NB4 (cell line): ENCODE measurements around the gene C2CD3.

ENCODE experiments used
- DNase-seq: peaks from one replicate; pipeline ENCODE4 v3.0.0; 2010; ENCODE audit warnings: low read depth
- H3K4me3 ChIP-seq: one replicate; pipeline ENCODE4 v1.5.1; 2011; ENCODE audit warnings: mild to moderate bottlenecking, low read depth, low read length, moderate library complexity
- CTCF ChIP-seq: IDR thresholded peaks from one replicate; pipeline ENCODE4 v1.5.1; 2012; ENCODE audit warnings: low read depth, low read length
- MAX ChIP-seq: IDR thresholded peaks from 2 replicates; pipeline ENCODE4 v1.6.1; 2011; ENCODE audit warnings: low read depth, low read length
- MYC ChIP-seq: IDR thresholded peaks from 2 replicates; pipeline ENCODE4 v1.6.1; 2011; ENCODE audit warnings: low read depth, low read length
- POLR2A ChIP-seq: IDR thresholded peaks from 2 replicates; pipeline ENCODE4 v1.6.1; 2011; ENCODE audit warnings: mild to moderate bottlenecking; ENCODE audit not compliant: insufficient read length; ENCODE audit errors: extremely low read depth

C2CD3 gene

DNA sequence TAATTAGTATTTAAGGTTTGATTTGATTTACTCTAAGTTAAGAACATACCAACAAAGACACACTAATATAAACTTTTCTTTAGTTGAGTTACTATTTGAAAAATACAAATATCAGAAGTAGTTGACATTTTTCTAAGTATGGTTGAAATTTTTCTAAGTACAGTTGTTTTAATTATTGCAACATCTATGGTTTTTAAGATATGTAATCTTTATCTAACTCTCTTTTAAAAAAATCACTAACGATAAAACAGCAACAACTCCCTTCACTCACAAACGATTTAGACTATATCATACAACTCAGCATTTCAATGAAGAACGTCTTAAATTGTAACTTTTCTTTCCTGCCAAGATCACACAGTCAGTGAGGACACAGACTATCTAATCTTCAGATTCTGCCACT lies 2.0 kb downstream of the C2CD3 start:
- TF ChIP-seq MYC: no peak
- TF ChIP-seq POLR2A: no peak
- no peak for TF ChIP-seq MAX
- H3K4me3 ChIP-seq: peak overlapping the region; percentile 85
- no peak for DNase-seq

DNA sequence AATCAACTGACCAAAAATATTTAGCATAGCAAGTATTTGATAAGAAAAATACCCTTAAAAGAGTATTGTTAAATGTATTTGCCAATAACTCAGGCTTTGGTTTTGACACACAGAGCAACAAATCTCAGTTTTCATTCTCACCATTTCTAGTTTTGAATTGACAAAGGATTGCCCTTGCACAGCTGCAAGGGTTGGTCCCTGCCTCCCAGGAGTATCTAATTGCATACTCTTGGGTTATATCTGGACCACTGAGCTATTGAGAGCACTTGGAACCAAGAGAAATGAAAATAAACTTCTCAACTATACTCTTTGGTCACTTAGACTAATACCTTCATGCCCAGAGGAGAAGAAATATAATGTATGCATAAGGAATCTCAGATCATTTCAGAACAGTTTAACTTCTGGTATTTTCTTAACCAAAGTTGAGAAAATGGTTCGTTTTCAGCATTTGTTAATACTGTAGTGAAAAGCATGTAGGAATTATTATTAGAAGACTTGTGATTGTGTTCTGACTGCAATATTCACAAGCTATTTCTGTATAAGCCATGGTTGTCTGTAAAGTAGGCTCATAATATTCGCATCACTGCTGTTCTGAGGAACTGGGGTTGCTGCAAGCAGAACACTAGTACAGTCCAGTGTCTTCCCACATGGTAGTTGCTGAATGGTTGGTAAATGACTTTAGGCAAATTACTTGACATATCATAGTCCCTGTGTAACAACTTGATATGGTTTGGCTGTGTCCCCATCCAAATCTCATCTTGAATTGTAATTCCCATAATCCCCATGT lies 7.9 kb downstream of the C2CD3 start:
- no peak for TF ChIP-seq POLR2A
- no peak for DNase-seq
- H3K4me3 ChIP-seq: no peak overlapping the region

DNA sequence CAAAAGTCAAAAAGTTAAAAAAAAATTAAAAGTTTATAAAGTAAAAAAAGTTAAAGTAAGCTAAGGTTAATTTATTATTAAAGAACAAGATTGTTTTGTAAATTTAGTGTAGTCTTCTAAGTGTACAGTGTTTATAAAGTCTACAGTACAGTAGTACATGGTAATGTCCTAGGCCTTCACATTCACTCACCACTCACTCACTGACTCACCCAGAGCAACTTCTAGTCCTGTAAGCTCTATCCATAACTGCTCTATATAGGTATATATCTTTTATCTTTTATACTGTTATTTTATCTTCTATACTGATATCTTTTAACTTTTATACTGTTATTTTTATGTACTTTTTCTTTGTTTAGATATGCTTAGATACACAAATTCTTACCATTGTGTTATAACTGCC lies 11.2 kb downstream of the C2CD3 start:
- no peak for TF ChIP-seq POLR2A
- TF ChIP-seq CTCF: no peak
- no peak for TF ChIP-seq MAX
- TF ChIP-seq MYC: no peak
- no peak overlapping the region for H3K4me3 ChIP-seq
- DNase-seq: no peak

- TF ChIP-seq CTCF (no peak), MYC (no peak), MAX (no peak), POLR2A (no peak)
- H3K4me3 ChIP-seq: no peak overlapping the region
- no peak for DNase-seq
These were observed 13.6 kb downstream of the C2CD3 start for GRCh38 chr11:74157169-74157568.

- no peak for TF ChIP-seq MAX
- TF ChIP-seq POLR2A: no peak
- TF ChIP-seq CTCF: no peak
- TF ChIP-seq MYC: no peak
- H3K4me3 ChIP-seq: no peak overlapping the region
- DNase-seq: no peak
These were observed 16.1 kb downstream of the C2CD3 start for GRCh38 chr11:74154620-74155281.

DNA sequence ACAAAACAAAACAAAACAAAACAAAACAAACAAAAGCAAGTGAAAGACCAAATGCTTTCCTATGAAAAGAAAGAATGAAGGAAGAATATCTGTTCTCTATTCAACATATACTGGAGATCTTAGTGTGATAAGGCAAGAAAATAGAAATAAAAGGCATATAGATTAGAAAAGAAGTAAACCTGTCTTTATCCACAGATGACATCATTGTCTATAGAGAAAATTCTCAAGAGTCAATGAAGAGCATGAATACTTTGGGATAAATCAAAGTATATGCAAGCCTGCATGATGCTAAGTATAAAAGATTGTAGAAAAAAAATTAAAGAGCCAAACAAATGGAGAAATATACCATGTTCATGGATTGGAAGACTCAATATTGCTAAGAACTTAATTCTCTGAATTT lies 17.6 kb downstream of the C2CD3 start:
- no peak overlapping the region for H3K4me3 ChIP-seq
- DNase-seq: no peak
- TF ChIP-seq MYC: no peak
- TF ChIP-seq CTCF: no peak
- TF ChIP-seq POLR2A: no peak
- no peak for TF ChIP-seq MAX
